ENCODE data around the gene MCM3AP.

Gene MCM3AP

DNA sequence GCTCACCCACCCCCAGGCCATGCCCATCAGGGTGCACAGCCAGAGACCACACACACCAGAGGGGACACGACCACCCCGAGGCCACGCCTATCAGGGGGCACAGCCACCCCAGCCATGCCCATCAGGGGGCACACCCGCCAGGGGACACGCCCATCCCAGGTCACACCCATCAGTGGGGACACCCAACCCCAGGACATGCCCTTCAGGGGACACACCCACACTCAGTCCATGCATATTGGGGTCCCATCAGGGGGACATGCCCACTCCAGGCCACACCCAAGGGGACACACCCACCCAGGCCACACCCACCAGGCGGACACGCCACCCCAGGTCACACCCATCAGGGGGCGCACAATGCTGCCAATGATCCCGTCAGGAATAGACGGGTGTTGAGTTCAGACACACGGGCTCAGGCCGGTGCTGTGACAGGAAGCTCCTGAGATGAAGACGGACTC, 20.7 kb downstream of the MCM3AP start:
- Histone ChIP-seq H3K9me3 (ENCODE audit: insufficient read depth, low read depth, low read length) (no peaks in the 10 kb centered on the region), H3K4me1 (ENCODE audit: insufficient read depth, low read length) (no peaks in the 10 kb centered on the region), H3K27me3 (ENCODE audit: insufficient read depth, low read length) (no peaks in the 10 kb centered on the region), H3K9ac (ENCODE audit: low read depth, low read length) (no peak overlapping the region), H3K36me3 (ENCODE audit: insufficient read depth, low read depth, low read length) (peaks cover 90% of the 10 kb centered on the region), H3K4me3 (ENCODE audit: low read length) (no peak overlapping the region), H3K27ac (ENCODE audit: low read length) (no peak overlapping the region)

DNA sequence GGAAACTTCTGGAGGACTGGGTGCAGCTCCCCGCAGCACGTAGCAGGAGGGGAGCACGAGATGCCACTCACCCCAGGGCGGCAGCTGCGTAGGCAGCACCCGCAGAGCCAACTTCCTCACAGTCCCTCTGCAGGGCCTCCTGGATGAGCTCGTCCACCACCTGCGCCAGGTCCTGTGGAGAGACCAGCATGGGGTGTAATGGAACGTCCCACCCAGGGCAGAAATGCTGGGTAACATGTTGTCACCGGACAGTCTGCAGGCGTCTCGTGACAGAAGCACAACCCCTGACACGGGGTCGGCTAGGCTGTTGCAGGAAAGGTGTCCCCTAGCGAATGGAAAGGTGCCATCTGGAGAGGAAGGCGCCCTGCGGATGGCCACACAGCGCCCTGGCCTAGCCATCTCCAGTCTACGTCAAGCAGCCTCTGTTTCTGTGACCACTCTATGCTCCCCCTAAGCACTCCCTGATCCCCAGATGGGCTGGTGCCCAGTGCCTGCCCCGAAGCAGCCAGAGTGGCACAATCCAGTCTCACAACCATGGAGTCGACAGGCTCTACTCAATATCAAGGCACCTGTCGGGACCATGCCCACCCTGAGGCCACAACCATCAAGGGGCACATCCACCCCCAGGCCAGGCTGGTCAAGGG, 21.2 kb downstream of the MCM3AP start:
- Histone ChIP-seq H3K27me3 (ENCODE audit: insufficient read depth, low read length) (no peaks in the 10 kb centered on the region), H3K27ac (ENCODE audit: low read length) (no peak overlapping the region), H3K9ac (ENCODE audit: low read depth, low read length) (no peak overlapping the region), H3K4me1 (ENCODE audit: insufficient read depth, low read length) (no peaks in the 10 kb centered on the region), H3K9me3 (ENCODE audit: insufficient read depth, low read depth, low read length) (no peaks in the 10 kb centered on the region), H3K36me3 (ENCODE audit: insufficient read depth, low read depth, low read length) (peaks cover 85% of the 10 kb centered on the region), H3K4me3 (ENCODE audit: low read length) (no peak overlapping the region)

DNA sequence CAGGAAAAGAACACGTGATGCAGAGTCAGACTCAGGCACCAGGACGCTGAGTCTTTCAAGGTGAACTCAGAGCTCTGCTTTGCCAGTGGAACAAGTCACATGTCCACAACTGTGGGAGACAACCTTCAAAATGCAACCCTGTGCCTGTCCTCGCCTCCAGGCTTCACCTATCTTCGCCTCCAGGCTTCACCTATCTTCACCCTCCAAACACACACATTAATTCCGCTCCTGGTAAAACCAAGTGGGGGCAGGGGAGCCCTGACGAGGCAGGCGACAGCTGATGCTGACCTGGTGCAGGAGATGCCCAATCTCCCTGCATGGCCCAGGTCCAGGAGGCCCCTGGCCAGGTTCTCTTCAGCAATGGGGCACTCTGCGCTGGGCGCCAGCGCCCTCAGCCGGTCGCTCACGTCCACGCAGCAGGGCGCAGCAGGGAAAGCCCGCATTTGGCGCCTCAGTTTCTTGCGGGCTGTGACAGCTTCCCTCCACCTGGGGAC, 28.9 kb downstream of the MCM3AP start:
- no peak overlapping the region for H3K4me3 ChIP-seq (ENCODE audit: low read length)
- H3K9me3 ChIP-seq (ENCODE audit: insufficient read depth, low read depth, low read length), result no peaks in the 10 kb centered on the region
- H3K27me3 ChIP-seq (ENCODE audit: insufficient read depth, low read length), result no peaks in the 10 kb centered on the region
- H3K4me1 ChIP-seq (ENCODE audit: insufficient read depth, low read length), result no peaks in the 10 kb centered on the region
- no peak overlapping the region for H3K9ac ChIP-seq (ENCODE audit: low read depth, low read length)
- no peak overlapping the region for H3K27ac ChIP-seq (ENCODE audit: low read length)
- peaks cover 93% of the 10 kb centered on the region for H3K36me3 ChIP-seq (ENCODE audit: insufficient read depth, low read depth, low read length)

DNA sequence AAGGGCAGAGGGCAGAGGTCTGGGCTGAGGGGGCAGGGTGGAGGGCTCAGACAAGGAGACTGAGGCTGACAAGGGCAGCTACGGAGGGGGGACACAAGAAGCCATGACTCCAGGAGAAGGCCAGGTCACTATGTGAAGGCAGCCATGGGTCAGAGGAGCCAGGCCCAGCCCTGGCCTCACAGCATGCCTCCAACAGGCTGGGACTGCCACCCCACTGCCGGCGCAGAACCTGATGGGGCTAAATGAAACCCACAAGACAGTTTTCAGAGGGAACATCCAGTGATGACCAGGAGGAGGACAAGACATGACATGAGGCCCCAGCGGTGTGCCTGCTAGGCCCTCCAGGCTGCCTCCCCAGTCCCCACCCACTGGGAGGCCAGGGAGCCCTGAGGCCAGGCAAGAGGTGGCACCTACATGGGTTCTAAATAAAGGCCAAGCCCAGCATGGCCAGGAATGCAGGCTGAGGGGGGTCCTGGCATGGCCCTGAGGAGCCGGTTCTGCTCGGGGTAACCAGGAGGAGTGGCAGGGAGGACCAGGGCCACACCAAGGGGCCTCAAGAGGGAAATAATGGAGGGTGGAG, 29.6 kb downstream of the MCM3AP start:
- Histone ChIP-seq H3K27me3 (ENCODE audit: insufficient read depth, low read length) (no peaks in the 10 kb centered on the region), H3K27ac (ENCODE audit: low read length) (no peak overlapping the region), H3K9ac (ENCODE audit: low read depth, low read length) (no peak overlapping the region), H3K36me3 (ENCODE audit: insufficient read depth, low read depth, low read length) (peaks cover 93% of the 10 kb centered on the region), H3K9me3 (ENCODE audit: insufficient read depth, low read depth, low read length) (no peaks in the 10 kb centered on the region), H3K4me3 (ENCODE audit: low read length) (no peak overlapping the region), H3K4me1 (ENCODE audit: insufficient read depth, low read length) (no peaks in the 10 kb centered on the region)

DNA sequence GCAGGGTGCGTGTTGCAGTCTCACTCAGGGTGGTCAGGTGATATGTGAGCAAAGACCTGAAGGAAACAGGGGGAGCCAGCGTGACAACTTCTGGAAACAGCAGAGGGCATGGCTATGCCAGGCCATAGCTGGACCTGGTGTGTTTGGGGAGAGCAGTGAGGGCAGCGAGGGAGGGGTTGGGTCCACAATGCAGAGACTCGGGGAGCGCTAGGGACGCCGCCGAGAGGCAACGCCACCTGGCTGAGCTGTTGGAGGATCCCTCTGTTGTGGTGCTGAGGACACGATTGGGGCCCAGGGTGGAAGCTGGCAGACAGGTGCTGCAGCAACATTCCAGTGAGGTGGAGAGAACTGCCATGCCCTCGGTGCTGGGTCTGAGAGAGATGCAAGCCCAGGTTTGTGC, 30.2 kb downstream of the MCM3AP start:
- H3K9me3 ChIP-seq (ENCODE audit: insufficient read depth, low read depth, low read length), result no peaks in the 10 kb centered on the region
- no peak overlapping the region for H3K9ac ChIP-seq (ENCODE audit: low read depth, low read length)
- H3K27me3 ChIP-seq (ENCODE audit: insufficient read depth, low read length), result no peaks in the 10 kb centered on the region
- no peaks in the 10 kb centered on the region for H3K4me1 ChIP-seq (ENCODE audit: insufficient read depth, low read length)
- no peak overlapping the region for H3K27ac ChIP-seq (ENCODE audit: low read length)
- peaks cover 93% of the 10 kb centered on the region for H3K36me3 ChIP-seq (ENCODE audit: insufficient read depth, low read depth, low read length)
- no peak overlapping the region for H3K4me3 ChIP-seq (ENCODE audit: low read length)

DNA sequence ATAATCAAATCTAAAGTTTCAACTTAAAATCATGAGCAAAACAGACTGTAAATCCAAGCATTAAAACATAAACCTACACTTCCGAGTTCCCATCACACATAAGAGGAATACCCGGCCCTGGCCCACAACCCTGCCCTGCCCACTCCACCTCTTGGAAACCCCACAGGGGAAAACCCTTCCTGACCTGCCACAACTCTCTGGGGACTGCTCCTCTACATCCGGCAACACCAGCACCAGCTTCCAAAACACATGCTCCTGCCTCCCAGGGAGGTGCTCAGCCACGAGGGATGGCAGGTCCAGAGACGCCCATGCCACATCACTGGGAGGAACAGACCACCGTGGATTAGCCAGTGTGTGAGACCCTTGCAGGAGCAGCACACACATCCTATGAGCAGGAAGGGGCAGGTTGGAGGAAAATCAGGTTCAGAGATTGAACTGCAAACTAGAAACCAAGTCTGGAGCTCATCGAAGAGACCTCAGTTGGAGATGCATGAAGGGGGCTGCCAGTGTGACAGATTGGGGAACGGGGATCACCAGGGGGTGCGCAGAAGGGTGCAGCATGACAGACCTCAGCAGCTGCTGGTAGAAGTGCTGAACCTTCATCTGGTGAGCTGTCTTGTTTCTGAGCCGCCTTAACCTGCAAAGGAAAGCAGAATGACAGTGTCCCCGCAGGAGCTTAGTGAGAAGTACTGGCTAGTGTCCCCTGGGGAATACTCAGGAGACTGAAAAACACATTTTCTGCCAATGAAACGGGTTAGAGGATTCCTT, 31.0 kb downstream of the MCM3AP start:
- no peak overlapping the region for H3K4me3 ChIP-seq (ENCODE audit: low read length)
- no peak overlapping the region for H3K9ac ChIP-seq (ENCODE audit: low read depth, low read length)
- H3K36me3 ChIP-seq (ENCODE audit: insufficient read depth, low read depth, low read length), result peaks cover 96% of the 10 kb centered on the region
- H3K27ac ChIP-seq (ENCODE audit: low read length), result no peak overlapping the region
- no peaks in the 10 kb centered on the region for H3K4me1 ChIP-seq (ENCODE audit: insufficient read depth, low read length)
- no peaks in the 10 kb centered on the region for H3K27me3 ChIP-seq (ENCODE audit: insufficient read depth, low read length)
- no peaks in the 10 kb centered on the region for H3K9me3 ChIP-seq (ENCODE audit: insufficient read depth, low read depth, low read length)

DNA sequence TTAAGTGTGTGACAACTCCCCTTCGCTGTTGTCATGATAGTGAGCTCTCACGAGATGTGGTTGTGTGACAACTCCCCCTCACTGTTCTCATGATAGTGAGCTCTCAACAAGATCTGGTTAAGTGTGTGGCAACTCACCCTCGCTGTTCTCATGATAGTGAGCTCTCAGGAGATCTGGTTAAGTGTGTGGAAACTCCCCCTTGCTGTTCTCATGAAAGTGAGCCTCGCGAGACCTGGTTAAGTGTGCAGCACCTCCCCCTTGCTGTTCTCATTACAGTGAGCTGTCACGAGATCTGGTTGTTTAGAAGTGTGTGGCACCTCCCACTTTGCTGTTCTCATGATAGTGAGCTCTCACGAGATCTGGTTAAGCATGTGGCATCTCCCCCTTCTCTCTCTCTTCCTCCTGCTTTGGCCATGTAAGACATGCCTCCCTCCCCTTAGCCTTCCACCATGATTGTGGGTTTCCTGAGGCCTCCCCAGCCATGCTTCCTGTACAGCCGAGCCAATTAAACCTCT, 31.7 kb downstream of the MCM3AP start:
- no peaks in the 10 kb centered on the region for H3K9me3 ChIP-seq (ENCODE audit: insufficient read depth, low read depth, low read length)
- H3K36me3 ChIP-seq (ENCODE audit: insufficient read depth, low read depth, low read length), result peaks cover 99% of the 10 kb centered on the region
- no peak overlapping the region for H3K9ac ChIP-seq (ENCODE audit: low read depth, low read length)
- no peaks in the 10 kb centered on the region for H3K27me3 ChIP-seq (ENCODE audit: insufficient read depth, low read length)
- no peak overlapping the region for H3K4me3 ChIP-seq (ENCODE audit: low read length)
- H3K4me1 ChIP-seq (ENCODE audit: insufficient read depth, low read length), result no peaks in the 10 kb centered on the region
- H3K27ac ChIP-seq (ENCODE audit: low read length), result no peak overlapping the region

DNA sequence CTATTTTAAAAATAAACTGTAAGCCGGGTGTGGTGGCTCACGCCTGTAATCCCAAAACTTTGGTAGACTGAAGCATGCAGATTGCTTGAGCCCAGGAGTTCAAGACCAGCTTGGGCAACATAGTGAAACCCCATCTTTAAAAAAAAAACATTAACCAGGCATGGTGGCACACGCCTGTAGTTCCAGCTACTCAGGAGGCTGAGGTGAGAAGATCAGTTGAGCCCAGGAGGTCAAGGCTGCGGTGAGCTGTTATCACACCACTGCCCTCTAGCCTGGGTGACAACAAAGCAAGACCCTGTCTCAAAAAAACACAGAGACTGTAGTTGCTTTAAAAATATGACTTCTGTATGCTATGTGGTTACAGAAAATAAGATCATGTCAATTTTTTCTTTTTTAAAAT, 32.6 kb downstream of the MCM3AP start:
- Histone ChIP-seq H3K9ac (ENCODE audit: low read depth, low read length) (no peak overlapping the region), H3K4me1 (ENCODE audit: insufficient read depth, low read length) (no peaks in the 10 kb centered on the region), H3K36me3 (ENCODE audit: insufficient read depth, low read depth, low read length) (peaks cover 99% of the 10 kb centered on the region)

DNA sequence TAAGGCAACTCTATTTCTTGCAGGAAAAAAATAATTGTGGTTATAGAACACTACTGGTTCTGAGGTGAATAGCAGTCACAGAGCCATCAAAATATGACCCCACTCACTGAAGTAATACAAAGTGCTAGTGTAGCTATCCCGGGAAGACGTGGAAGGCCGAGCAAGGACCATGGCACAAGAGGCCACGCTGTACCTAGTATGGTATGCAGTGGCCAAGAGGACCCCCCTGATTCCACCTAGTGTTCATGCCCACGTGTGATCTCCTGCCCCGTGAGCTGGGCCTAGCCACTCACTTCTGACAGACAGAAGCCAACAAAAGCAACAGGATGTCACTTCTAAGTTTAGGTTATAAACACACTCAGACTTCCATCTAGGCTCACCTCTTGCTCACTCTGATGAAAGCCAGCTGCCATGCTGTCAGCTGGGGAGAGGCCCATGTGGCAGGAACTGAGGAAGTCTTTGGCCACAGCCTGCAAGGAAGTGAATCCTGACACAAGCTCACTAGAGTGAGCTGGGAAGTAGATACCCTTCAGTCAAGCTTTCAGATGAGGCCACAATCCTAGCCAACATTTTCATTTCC, 35.2 kb downstream of the MCM3AP start:
- H3K9ac ChIP-seq (ENCODE audit: low read depth, low read length), result no peak overlapping the region

More for the DNA sequence above, 32.6 kb downstream of the MCM3AP start:
- Histone ChIP-seq H3K27ac (ENCODE audit: low read length) (no peak overlapping the region), H3K9me3 (ENCODE audit: insufficient read depth, low read depth, low read length) (no peaks in the 10 kb centered on the region), H3K27me3 (ENCODE audit: insufficient read depth, low read length) (no peaks in the 10 kb centered on the region), H3K4me3 (ENCODE audit: low read length) (no peak overlapping the region)

DNA sequence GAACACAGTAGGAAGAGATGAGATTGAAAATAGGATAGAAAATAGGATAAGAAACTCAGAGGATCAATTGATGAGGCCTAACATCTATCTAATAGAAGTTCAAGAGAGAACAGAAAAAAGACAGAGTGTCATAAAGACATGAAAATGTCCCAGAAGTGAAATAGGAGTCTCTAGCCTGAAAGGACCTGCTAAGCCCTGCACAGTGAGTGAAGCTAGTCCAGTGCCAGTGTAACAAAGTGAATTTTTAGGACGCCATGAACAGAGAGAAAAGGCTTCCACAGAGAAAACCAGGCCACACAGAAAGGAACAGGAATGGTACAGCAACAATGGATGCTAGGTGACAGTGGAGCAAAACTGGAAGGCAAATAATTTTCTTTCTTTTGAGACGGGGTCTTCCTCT, 36.6 kb downstream of the MCM3AP start:
- no peaks in the 10 kb centered on the region for H3K9me3 ChIP-seq (ENCODE audit: insufficient read depth, low read depth, low read length)
- peaks cover 97% of the 10 kb centered on the region for H3K36me3 ChIP-seq (ENCODE audit: insufficient read depth, low read depth, low read length)
- H3K4me3 ChIP-seq (ENCODE audit: low read length), result no peak overlapping the region
- no peaks in the 10 kb centered on the region for H3K27me3 ChIP-seq (ENCODE audit: insufficient read depth, low read length)
- no peak overlapping the region for H3K9ac ChIP-seq (ENCODE audit: low read depth, low read length)
- no peak overlapping the region for H3K27ac ChIP-seq (ENCODE audit: low read length)
- no peaks in the 10 kb centered on the region for H3K4me1 ChIP-seq (ENCODE audit: insufficient read depth, low read length)

More for the DNA sequence above, 35.2 kb downstream of the MCM3AP start:
- no peaks in the 10 kb centered on the region for H3K9me3 ChIP-seq (ENCODE audit: insufficient read depth, low read depth, low read length)
- H3K27ac ChIP-seq (ENCODE audit: low read length), result no peak overlapping the region
- H3K27me3 ChIP-seq (ENCODE audit: insufficient read depth, low read length), result no peaks in the 10 kb centered on the region
- H3K4me1 ChIP-seq (ENCODE audit: insufficient read depth, low read length), result no peaks in the 10 kb centered on the region
- peaks cover 97% of the 10 kb centered on the region for H3K36me3 ChIP-seq (ENCODE audit: insufficient read depth, low read depth, low read length)
- H3K4me3 ChIP-seq (ENCODE audit: low read length), result no peak overlapping the region

DNA sequence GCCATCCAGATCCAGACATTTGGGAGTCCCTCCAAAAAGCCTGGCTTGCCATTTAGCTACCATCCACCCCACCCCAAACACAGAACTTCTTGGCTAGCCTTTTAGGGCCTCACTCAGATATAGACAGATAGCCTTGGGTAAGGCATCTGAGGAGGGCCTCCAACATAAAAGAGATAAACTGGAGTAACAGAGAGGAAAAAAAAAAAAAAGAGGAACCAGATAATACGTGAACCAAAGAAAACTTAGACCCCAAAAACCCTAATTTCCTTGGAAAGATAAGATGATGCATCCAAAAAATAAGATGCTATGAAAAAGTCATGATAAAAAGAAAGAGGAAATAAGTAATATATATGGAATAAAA, 37.0 kb downstream of the MCM3AP start:
- no peaks in the 10 kb centered on the region for H3K4me1 ChIP-seq (ENCODE audit: insufficient read depth, low read length)
- no peak overlapping the region for H3K27ac ChIP-seq (ENCODE audit: low read length)
- peaks cover 97% of the 10 kb centered on the region for H3K36me3 ChIP-seq (ENCODE audit: insufficient read depth, low read depth, low read length)
- H3K9ac ChIP-seq (ENCODE audit: low read depth, low read length), result no peak overlapping the region
- no peaks in the 10 kb centered on the region for H3K27me3 ChIP-seq (ENCODE audit: insufficient read depth, low read length)
- H3K9me3 ChIP-seq (ENCODE audit: insufficient read depth, low read depth, low read length), result no peaks in the 10 kb centered on the region
- no peak overlapping the region for H3K4me3 ChIP-seq (ENCODE audit: low read length)

All from iPS-20b (cell line).